ENCODE measurements around the gene ETDC.

DNA sequence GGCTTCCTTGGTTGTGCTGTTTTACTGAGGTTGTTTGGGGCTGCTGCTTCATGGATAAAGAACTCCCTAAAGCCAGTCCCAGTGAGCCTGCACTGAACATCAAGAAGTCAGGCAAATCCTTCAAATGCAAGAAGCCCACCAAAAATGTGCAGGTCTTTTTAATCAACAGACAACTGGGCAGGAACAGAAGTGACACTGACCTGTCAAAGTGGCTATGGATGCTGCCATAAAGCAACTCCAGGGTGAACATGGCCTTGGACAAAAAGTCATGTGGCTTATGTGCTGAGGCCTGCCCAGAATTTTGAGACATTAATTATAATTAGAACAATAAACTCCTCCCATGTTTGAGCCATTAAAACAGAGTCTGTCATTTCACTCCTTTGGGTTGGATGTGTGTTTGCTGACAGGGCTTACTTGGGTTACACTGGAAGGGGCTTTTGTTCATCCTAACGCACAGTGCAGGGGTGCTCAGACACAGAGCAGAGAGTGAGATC is at the start of gene ETDC:
- TF ChIP-seq EZH2phosphoT487 (IDR thresholded peaks at IDR 0.05; ENCODE audit: insufficient read depth, low read depth) (no peak), EZH2 (IDR thresholded peaks at IDR 0.05; ENCODE audit: insufficient read depth, poor library complexity, severe bottlenecking) (no peak)

Data from GM23248 (cell line).